Measurements from ENCODE around the gene ABCB10.
"Not testable (repeated sequence)": the region's sequence is repeated elsewhere in the genome, so short reads cannot be mapped to it uniquely, and the experiment has no call there.

The ABCB10 gene

DNA sequence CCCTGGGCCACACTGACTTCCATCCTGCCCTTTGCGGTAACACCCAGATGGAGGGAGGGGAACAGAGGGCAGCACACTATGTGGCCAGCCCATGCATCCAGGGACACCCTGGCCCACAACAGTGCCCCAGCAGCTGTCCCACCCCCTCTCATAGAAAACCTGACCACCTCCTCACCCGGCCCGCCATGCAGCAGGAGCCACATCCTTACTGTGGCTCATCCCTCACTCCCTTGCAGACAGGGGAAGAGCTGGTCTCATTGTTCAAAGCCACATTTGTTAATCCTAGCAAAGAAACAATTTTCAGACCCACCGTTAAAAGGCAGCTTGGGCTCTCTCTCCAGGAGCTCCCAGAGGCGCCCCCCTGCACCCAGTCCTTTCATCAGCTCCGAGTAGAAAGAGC lies 27.2 kb downstream of the ABCB10 start:
- Mint-ChIP-seq H3K4me1 (ENCODE audit: low read depth) (no peaks in the 10 kb centered on the region), H3K27me3 (no peaks in the 10 kb centered on the region), H3K4me3 (no peak overlapping the region), H3K27ac (no peak overlapping the region), H3K9me3 (no peaks in the 10 kb centered on the region), H3K36me3 (ENCODE audit: low read depth) (peaks cover 62% of the 10 kb centered on the region)

- no peaks in the 10 kb centered on the region for H3K4me1 Mint-ChIP-seq (ENCODE audit: low read depth)
- no peaks in the 10 kb centered on the region for H3K27me3 Mint-ChIP-seq
- H3K27ac Mint-ChIP-seq = no peak overlapping the region
- no peaks in the 10 kb centered on the region for H3K9me3 Mint-ChIP-seq
- no peak overlapping the region for H3K4me3 Mint-ChIP-seq
- peaks cover 60% of the 10 kb centered on the region for H3K36me3 Mint-ChIP-seq (ENCODE audit: low read depth)
These were observed 28.9 kb downstream of the ABCB10 start for GRCh38 chr1:229529639-229530038.

DNA sequence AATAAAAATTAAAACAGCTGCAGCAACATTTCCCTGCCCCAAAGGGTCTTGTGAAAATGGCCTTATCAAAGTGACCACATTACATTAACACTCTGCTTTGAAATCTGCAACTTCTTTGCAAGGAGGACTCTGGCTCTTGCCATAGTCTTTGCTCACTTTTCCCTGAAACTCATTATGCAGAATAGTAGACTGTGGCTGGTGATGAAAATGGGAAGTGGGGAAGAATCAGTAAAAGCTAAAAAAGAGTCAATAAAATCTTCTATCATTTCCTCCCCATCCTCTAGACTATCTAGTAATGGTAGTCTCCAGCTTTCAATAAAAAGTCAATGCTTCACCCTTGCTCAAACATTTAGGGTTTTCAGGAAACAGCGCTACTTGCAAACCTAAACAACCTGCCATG lies 31.8 kb downstream of the ABCB10 start:
- no peak overlapping the region for H3K4me3 Mint-ChIP-seq
- no peaks in the 10 kb centered on the region for H3K4me1 Mint-ChIP-seq (ENCODE audit: low read depth)
- H3K36me3 Mint-ChIP-seq (ENCODE audit: low read depth) = peaks cover 57% of the 10 kb centered on the region
- no peaks in the 10 kb centered on the region for H3K27me3 Mint-ChIP-seq
- H3K9me3 Mint-ChIP-seq = no peaks in the 10 kb centered on the region
- no peak overlapping the region for H3K27ac Mint-ChIP-seq

DNA sequence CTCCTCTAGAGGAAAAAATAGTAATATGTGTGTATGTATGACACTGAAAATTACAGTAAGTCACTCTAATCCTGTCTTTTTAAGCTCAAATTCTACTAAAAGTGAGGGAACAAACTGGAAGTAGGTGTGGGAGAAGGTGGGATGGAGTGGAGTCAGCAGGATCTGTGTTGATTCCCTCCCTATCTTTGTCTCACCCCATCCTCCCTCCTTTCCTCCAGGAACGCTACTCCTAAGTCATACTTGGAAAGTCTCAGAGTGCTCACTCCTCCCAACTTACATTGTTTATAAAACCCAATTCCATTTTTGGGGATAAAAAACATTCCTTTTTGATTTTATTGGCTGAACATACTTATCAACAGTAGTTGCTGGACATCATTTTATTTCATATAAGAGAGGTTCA lies 35.5 kb downstream of the ABCB10 start:
- H3K9me3 Mint-ChIP-seq = no peaks in the 10 kb centered on the region
- no peaks in the 10 kb centered on the region for H3K4me1 Mint-ChIP-seq (ENCODE audit: low read depth)
- no peak overlapping the region for H3K27ac Mint-ChIP-seq
- peaks cover 55% of the 10 kb centered on the region for H3K36me3 Mint-ChIP-seq (ENCODE audit: low read depth)
- H3K4me3 Mint-ChIP-seq = no peak overlapping the region
- no peaks in the 10 kb centered on the region for H3K27me3 Mint-ChIP-seq

GRCh38 chr1:229514578-229515275 lies 43.8 kb downstream of the ABCB10 start:
- Mint-ChIP-seq H3K9me3 (no peaks in the 10 kb centered on the region), H3K27me3 (no peaks in the 10 kb centered on the region), H3K36me3 (ENCODE audit: low read depth) (peaks cover 22% of the 10 kb centered on the region), H3K27ac (peak overlapping the region; percentile 68), H3K4me3 (no peak overlapping the region), H3K4me1 (ENCODE audit: low read depth) (peaks cover 8% of the 10 kb centered on the region)

DNA sequence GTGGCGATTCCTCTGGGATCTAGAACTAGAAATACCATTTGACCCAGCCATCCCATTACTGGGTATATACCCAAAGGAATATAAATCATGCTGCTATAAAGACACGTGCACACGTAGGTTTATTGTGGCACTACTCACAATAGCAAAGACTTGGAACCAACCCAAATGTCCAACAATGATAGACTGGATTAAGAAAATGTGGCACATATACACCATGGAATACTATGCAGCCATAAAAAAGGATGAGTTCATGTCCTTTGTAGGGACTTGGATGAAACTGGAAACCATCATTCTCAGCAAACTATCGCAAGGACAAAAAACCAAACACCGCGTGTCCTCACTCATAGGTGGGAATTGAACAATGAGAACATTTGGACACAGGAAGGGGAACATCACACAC lies 46.9 kb downstream of the ABCB10 start:
- not testable (repeated sequence) for H3K4me3 Mint-ChIP-seq; H3K9me3 Mint-ChIP-seq; H3K36me3 Mint-ChIP-seq (ENCODE audit: low read depth); H3K27ac Mint-ChIP-seq; H3K27me3 Mint-ChIP-seq
- peaks cover 33% of the 10 kb centered on the region for H3K4me1 Mint-ChIP-seq (ENCODE audit: low read depth)

- not testable (repeated sequence) for H3K4me3 Mint-ChIP-seq; H3K36me3 Mint-ChIP-seq (ENCODE audit: low read depth); H3K9me3 Mint-ChIP-seq; H3K27me3 Mint-ChIP-seq; H3K27ac Mint-ChIP-seq
- H3K4me1 Mint-ChIP-seq (ENCODE audit: low read depth) = peaks cover 36% of the 10 kb centered on the region
These were observed 47.3 kb downstream of the ABCB10 start for GRCh38 chr1:229511201-229511600.

DNA sequence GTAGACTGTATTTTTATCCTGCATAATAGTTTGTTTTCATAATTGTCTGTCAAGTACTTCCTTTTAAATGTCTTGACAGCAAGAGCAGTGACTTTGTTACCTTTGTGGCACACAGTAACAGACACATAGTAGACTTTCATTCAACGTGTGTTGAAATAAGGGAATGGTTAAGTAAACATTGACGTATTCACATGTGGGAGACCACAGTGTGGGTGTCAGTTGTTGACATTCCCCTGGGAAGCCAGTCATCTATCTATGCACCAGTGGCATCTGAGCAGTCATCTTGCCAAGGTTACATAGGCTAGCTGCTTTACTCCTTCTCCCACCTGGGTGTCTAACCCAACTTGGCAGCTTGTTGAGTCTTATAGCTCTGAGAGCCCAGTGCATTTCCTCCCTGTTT lies 48.9 kb downstream of the ABCB10 start:
- Mint-ChIP-seq H3K9me3 (no peaks in the 10 kb centered on the region), H3K36me3 (ENCODE audit: low read depth) (peaks cover 3% of the 10 kb centered on the region), H3K4me3 (peak overlapping the region; percentile 96), H3K27me3 (no peaks in the 10 kb centered on the region), H3K27ac (no peak overlapping the region), H3K4me1 (ENCODE audit: low read depth) (peaks cover 39% of the 10 kb centered on the region)

- no peaks in the 10 kb centered on the region for H3K9me3 Mint-ChIP-seq
- peaks cover 9% of the 10 kb centered on the region for H3K36me3 Mint-ChIP-seq (ENCODE audit: low read depth)
- H3K27me3 Mint-ChIP-seq = no peaks in the 10 kb centered on the region
These were observed 49.6 kb downstream of the ABCB10 start for GRCh38 chr1:229508823-229509337.

DNA sequence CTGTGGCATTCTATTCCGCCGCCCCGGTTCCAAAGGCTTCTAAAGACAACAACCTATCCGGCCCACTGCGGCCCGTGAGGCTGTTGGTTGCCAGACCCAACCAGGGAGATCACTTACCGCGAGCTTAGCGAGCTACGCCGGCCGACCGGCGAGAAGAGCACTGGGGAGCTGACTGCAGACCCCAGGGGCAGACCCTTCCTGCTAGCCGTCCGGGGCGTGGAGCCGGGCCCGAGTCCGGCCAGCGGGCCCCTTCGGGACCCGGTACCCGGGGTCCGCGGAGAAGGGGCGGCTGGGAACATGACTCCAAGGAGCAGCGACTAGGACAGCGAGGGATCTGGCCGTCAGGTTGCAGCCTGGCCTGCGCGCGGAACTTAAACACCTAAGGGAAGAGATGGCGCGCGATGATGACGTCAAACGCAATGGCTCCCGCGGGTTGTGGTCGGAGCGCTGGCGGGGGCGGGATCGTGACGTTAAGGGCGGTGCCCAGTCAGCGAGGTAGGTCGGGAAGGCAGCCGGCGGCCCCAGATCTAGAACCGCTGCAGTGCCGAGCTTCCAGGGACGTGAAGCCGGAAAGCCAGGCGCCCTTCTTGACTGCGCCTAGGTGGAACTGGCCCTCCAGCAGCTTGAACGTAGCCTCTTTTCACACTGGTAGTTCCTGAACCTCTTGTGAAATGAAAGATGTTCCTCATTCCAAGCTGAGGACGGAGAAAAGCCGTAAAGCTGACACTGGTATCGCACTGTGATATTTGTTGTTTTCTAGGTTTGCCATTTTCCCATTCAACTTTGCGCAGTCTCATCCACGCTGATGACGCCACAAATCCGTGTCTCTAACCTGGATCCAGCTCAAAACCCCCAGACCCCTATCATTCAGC lies 50.3 kb downstream of the ABCB10 start, which contains the start of gene NUP133:
TSS of gene NUP133 (minus strand) at position 391 of the 872 bp plus-strand sequence. CDS start at position 299, 92 bp downstream.
- Mint-ChIP-seq H3K9me3 (no peaks in the 10 kb centered on the region), H3K36me3 (ENCODE audit: low read depth) (peaks cover 9% of the 10 kb centered on the region), H3K4me3 (peak within 1 kb of the TSS; percentile 96), H3K4me1 (ENCODE audit: low read depth) (peaks cover 39% of the 10 kb centered on the region), H3K27ac (peak within 1 kb of the TSS; percentile 93), H3K27me3 (no peaks in the 10 kb centered on the region)

More at GRCh38 chr1:229508823-229509337, 49.6 kb downstream of the ABCB10 start:
- Mint-ChIP-seq H3K4me3 (peak overlapping the region; percentile 96), H3K4me1 (ENCODE audit: low read depth) (peaks cover 39% of the 10 kb centered on the region), H3K27ac (peak overlapping the region; percentile 93)

DNA sequence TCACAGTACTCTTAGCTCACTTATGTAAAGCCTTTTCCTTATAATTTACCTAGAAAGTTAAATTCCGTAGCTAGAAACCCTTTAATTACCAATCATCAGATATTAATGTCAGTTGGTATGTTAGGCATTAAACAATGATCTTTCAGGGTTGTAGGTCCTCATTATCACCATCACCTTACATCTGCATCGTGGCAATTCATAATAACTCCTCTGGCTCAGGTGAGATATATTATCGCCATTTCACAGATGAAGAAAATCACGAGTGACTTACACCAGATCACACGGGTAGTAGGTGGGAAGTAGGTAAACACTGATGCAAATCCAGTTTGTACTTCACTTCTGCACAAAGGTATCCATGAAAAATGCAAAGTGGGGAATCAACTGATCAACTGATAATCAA lies 51.0 kb downstream of the ABCB10 start:
- Mint-ChIP-seq H3K36me3 (ENCODE audit: low read depth) (peaks cover 9% of the 10 kb centered on the region), H3K4me1 (ENCODE audit: low read depth) (peaks cover 39% of the 10 kb centered on the region), H3K27me3 (no peaks in the 10 kb centered on the region), H3K4me3 (peak overlapping the region; percentile 96), H3K27ac (peak overlapping the region; percentile 93), H3K9me3 (no peaks in the 10 kb centered on the region)

GRCh38 chr1:229506633-229507032 lies 51.9 kb downstream of the ABCB10 start:
- H3K4me1 Mint-ChIP-seq (ENCODE audit: low read depth) = peaks cover 39% of the 10 kb centered on the region
- peaks cover 14% of the 10 kb centered on the region for H3K36me3 Mint-ChIP-seq (ENCODE audit: low read depth)
- H3K27me3 Mint-ChIP-seq = no peaks in the 10 kb centered on the region
- no peaks in the 10 kb centered on the region for H3K9me3 Mint-ChIP-seq
- H3K4me3 Mint-ChIP-seq = peak overlapping the region; percentile 96
- H3K27ac Mint-ChIP-seq = peak overlapping the region; percentile 16

- peaks cover 56% of the 10 kb centered on the region for H3K36me3 Mint-ChIP-seq (ENCODE audit: low read depth)
- H3K27me3 Mint-ChIP-seq = no peaks in the 10 kb centered on the region
- H3K4me3 Mint-ChIP-seq = no peak overlapping the region
- H3K9me3 Mint-ChIP-seq = no peaks in the 10 kb centered on the region
- H3K4me1 Mint-ChIP-seq (ENCODE audit: low read depth) = no peaks in the 10 kb centered on the region
- no peak overlapping the region for H3K27ac Mint-ChIP-seq
These were observed 62.7 kb downstream of the ABCB10 start for GRCh38 chr1:229495782-229496181.

GRCh38 chr1:229487181-229487580 lies 71.3 kb downstream of the ABCB10 start:
- peaks cover 65% of the 10 kb centered on the region for H3K36me3 Mint-ChIP-seq (ENCODE audit: low read depth)
- H3K4me3 Mint-ChIP-seq = no peak overlapping the region
- no peaks in the 10 kb centered on the region for H3K27me3 Mint-ChIP-seq
- no peaks in the 10 kb centered on the region for H3K9me3 Mint-ChIP-seq
- H3K4me1 Mint-ChIP-seq (ENCODE audit: low read depth) = no peaks in the 10 kb centered on the region
- no peak overlapping the region for H3K27ac Mint-ChIP-seq

GRCh38 chr1:229485318-229485717 lies 73.2 kb downstream of the ABCB10 start:
- peaks cover 67% of the 10 kb centered on the region for H3K36me3 Mint-ChIP-seq (ENCODE audit: low read depth)
- peaks cover under 1% of the 10 kb centered on the region for H3K4me1 Mint-ChIP-seq (ENCODE audit: low read depth)
- no peaks in the 10 kb centered on the region for H3K9me3 Mint-ChIP-seq
- no peak overlapping the region for H3K27ac Mint-ChIP-seq
- no peaks in the 10 kb centered on the region for H3K27me3 Mint-ChIP-seq
- H3K4me3 Mint-ChIP-seq = no peak overlapping the region

Data from stimulated activated naive CD8-positive, alpha-beta T cell treated with anti-CD3 and anti-CD28 coated beads, Interleukin-15, Interleukin-2, amounts not matched to agents 100 ng/mL and 50 ng/mL, for 24 hours (primary cell).